AG04450 (cell line): Measurements from ENCODE around the gene HOXB2. TPM values are rescaled to one million over a fixed set of nuclear protein-coding genes. Genes with fewer than 3 reads are reported as not detected.
"Not testable (repeated sequence)": the region's sequence is repeated elsewhere in the genome, so short reads cannot be mapped to it uniquely, and the experiment has no call there.

ENCODE experiments used
- CTCF ChIA-PET: fragments of 300-600, 350-600 bp; formaldehyde crosslinking; extraction: SDS; loops from one replicate; lab custom pipeline; 2022; ENCODE audit warnings: antibody characterized with exemption, inconsistent platforms; lab: Charles Lee
- POLR2A ChIA-PET: fragments of 350-600 bp; formaldehyde crosslinking; extraction: SDS; loops from one replicate; lab custom pipeline; 2021; ENCODE audit warnings: antibody characterized with exemption, inconsistent platforms; lab: Yijun Ruan, JAX
- DNase-seq: peaks from one replicate; pipeline ENCODE4 v3.0.0-alpha.2; 2011; ENCODE audit warnings: low read depth, low spot score
- H3K27ac ChIP-seq: one replicate; pipeline ENCODE4 v1.5.1; 2012; ENCODE audit warnings: low read depth, low read length, control low read depth
- H3K27me3 ChIP-seq: one replicate; pipeline ENCODE4 v1.6.0; 2012; ENCODE audit warnings: low read length; ENCODE audit not compliant: control insufficient read depth, insufficient read depth
- H3K4me3 ChIP-seq: 2 replicates; pipeline ENCODE4 v1.5.1; 2011; ENCODE audit warnings: mild to moderate bottlenecking, low read depth, low read length, control low read depth
- H3K9me3 ChIP-seq: 2 replicates; pipeline ENCODE4 v1.5.1; 2012; ENCODE audit warnings: low read length; ENCODE audit not compliant: control insufficient read depth, insufficient read depth
- CTCF ChIP-seq: IDR thresholded peaks from 2 replicates; pipeline ENCODE4 v1.5.1; 2011; ENCODE audit warnings: low read depth, low read length, control low read depth, inconsistent platforms
- polyA plus RNA-seq: library from polyadenylated mRNA; depleted of rRNA; stranded (reverse); fragments of >200 nt; gene quantifications from 2 replicates; pipeline ENCODE4 v1.2.3, GENCODE V29; 2011

The HOXB2 gene
- polyA plus RNA-seq, 1 experiment: 16.3 TPM

DNA sequence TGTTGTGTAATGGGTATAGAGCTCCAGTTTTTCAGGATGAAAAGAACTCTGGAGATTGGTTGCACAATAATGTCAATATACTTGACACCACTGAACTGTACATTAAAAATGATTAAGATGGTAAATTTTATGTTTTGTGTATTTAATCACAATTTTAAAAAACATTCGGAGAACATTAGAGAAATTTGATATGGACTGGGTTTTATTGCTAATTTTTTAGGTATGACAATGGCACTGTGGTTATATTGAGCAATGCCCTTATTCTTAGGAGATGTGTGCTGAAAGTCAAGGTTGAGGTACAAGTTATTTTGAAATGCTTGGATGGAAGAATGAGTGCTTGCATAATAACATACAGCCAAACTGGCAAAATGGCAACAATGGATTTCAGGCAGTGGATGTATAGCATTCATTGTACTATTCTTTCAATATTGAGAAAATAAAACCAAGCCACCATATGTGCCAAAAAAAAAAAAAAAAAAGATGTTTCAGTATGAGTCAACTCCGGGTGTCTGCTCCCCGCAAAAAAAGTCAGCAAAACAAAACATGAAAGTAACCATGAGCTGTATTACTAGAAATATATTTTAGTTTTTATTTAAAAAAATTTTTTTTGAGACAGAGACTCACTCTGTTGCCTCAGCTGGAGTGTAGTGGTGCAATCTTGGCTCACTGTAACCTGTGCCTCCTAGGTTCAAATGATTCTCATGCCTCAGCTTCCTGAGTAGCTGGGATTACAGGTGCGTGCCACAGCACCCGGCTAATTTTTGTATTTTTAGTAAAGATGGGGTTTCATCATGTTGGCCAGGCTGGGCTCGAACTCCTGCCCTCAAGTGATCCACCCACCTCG lies 33.9 kb downstream of the HOXB2 start:
- no peaks in the 10 kb centered on the region for H3K9me3 ChIP-seq
- H3K27ac ChIP-seq: no peak overlapping the region
- H3K27me3 ChIP-seq: no peaks in the 10 kb centered on the region
- H3K4me3 ChIP-seq: no peak overlapping the region
- no peak for DNase-seq
- CTCF ChIA-PET: interaction anchor here (0.6 to 1.1 kb wide), 5 partner anchors 10 to 204 kb away, joined by 3 to 5 read pairs (median 3); no protein-coding TSS in a partner anchor
- TF ChIP-seq CTCF: no peak
- POLR2A ChIA-PET: interaction anchor here (0.7 to 1.5 kb wide), 6 partner anchors 10 to 816 kb away, joined by 3 to 7 read pairs (median 4); no protein-coding TSS in a partner anchor

GRCh38 chr17:48510381-48510760 lies 34.5 kb downstream of the HOXB2 start:
- Histone ChIP-seq H3K4me3 (no peak overlapping the region), H3K27me3 (no peaks in the 10 kb centered on the region), H3K27ac (no peak overlapping the region), H3K9me3 (no peaks in the 10 kb centered on the region)
- CTCF ChIA-PET: no interaction called here
- no peak for DNase-seq
- POLR2A ChIA-PET: interaction anchor here (1.2 to 1.5 kb wide), 2 partner anchors 27 to 54 kb away, joined by 4 to 7 read pairs; no protein-coding TSS in a partner anchor
- no peak for TF ChIP-seq CTCF

DNA sequence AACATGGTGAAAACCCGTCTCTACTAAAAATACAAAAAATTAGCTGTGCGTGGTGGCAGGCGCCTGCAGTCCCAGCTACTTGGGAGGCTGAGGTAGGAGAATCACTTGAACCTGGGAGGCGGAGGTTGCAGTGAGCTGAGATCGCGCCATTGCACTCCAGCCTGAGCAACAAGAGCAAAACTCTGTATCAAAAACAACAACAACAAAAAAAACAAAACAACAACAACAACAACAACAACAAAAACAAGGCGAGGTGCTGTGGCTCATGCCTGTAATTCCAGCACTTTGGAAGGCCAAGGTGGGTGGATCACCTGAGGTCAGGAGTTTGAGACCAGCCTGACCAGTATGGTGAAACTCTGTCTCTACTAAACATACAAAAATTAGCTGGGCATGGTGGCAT lies 35.2 kb downstream of the HOXB2 start:
- DNase-seq, H3K27me3 ChIP-seq, H3K27ac ChIP-seq, H3K9me3 ChIP-seq, POLR2A ChIA-PET, H3K4me3 ChIP-seq: not testable (repeated sequence)
- CTCF ChIA-PET: interaction anchor here (1.5 kb wide), 1 partner anchor 33 kb away, joined by 4 read pairs; no protein-coding TSS in a partner anchor

DNA sequence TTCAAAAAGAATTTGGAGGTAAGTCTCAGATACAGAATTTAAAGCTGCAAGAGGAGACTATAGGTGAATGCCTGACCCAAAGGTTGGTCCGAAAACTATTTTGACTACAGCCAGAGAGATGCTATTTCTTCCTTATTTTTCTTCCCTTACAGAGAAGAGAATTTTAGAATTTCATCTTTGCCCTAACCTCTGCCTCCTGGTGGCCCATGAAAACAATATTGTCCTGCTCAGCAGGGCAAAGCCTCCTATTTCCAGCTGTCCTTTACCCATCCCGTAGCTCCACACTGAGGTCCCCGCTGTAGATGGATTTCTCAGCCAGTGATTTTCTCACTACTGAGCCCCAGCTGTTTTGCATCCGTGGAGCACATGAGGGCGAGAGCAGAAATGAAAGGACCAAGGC lies 38.7 kb downstream of the HOXB2 start:
- no peak for DNase-seq
- no peak overlapping the region for H3K4me3 ChIP-seq
- no peak overlapping the region for H3K27ac ChIP-seq
- CTCF ChIA-PET: interaction anchor here (1.2 kb wide), 1 partner anchor 9 kb away, joined by 3 read pairs; no protein-coding TSS in a partner anchor
- POLR2A ChIA-PET: no interaction called here
- no peak for TF ChIP-seq CTCF
- H3K27me3 ChIP-seq: no peaks in the 10 kb centered on the region
- no peaks in the 10 kb centered on the region for H3K9me3 ChIP-seq

GRCh38 chr17:48505788-48506187 lies 39.1 kb downstream of the HOXB2 start:
- ChIA-PET CTCF (interaction anchor here (0.6 to 1.2 kb wide), 2 partner anchors 8 to 49 kb away, joined by 3 read pairs; no protein-coding TSS in a partner anchor), POLR2A (interaction anchor here (0.6 kb wide), 1 partner anchor 22 kb away, joined by 3 read pairs; no protein-coding TSS in a partner anchor)
- DNase-seq: no peak
- H3K4me3 ChIP-seq: no peak overlapping the region
- no peak for TF ChIP-seq CTCF
- H3K9me3 ChIP-seq: no peaks in the 10 kb centered on the region
- H3K27me3 ChIP-seq: no peaks in the 10 kb centered on the region
- no peak overlapping the region for H3K27ac ChIP-seq
